Heart right ventricle (tissue), 16 donors: ENCODE results near the gene KIF26B. TPM values are rescaled to one million over a fixed set of nuclear protein-coding genes. Genes with fewer than 3 reads are reported as not detected.

ENCODE experiments used
- ATAC-seq, 8 donors: fragments of 200-7000 bp; cut with Tn5 transposase; one replicate each; pipeline ENCODE4 v1.9.1; 2020; ENCODE audit warnings: mild to moderate bottlenecking in 8 of 8, moderate library complexity in 8 of 8, moderate number of reproducible peaks in 1 of 8
- DNase-seq, 2 donors: peaks; one replicate each; pipeline ENCODE4 v3.0.0-alpha.2; 2020
- H3K27ac ChIP-seq, 10 donors: fragments of 200-600 bp; sonication (generic) in 2 of 10; one replicate each; pipeline versions ENCODE4 v1.5.0 to v1.8.0; 2020 to 2022; ENCODE audit warnings: mild to moderate bottlenecking in 3 of 10
- H3K27me3 ChIP-seq, 7 donors: fragments of 200-600 bp; one replicate each; pipeline ENCODE4 v1.8.0; 2021 to 2022; ENCODE audit warnings: mild to moderate bottlenecking in 2 of 7
- H3K36me3 ChIP-seq, 9 donors: fragments of 200-600 bp; sonication (generic) in 1 of 9; one replicate each; pipeline versions ENCODE4 v1.5.0 to v1.8.0; 2020 to 2022; ENCODE audit warnings: mild to moderate bottlenecking in 2 of 9
- H3K4me1 ChIP-seq, 9 donors: fragments of 200-600 bp; sonication (generic) in 1 of 9; one replicate each; pipeline versions ENCODE4 v1.5.0 to v1.8.0; 2020 to 2022; ENCODE audit warnings: mild to moderate bottlenecking in 4 of 9
- H3K4me3 ChIP-seq, 10 donors: fragments of 200-600 bp; sonication (generic) in 2 of 10; one replicate each; pipeline versions ENCODE4 v1.5.0 to v1.8.0; 2020 to 2022; ENCODE audit warnings: mild to moderate bottlenecking in 7 of 10, moderate library complexity in 2 of 10
- H3K9me3 ChIP-seq, 11 donors: fragments of 200-600 bp in 10 of 11; sonication (generic) in 2 of 11; one replicate each; pipeline versions ENCODE4 v1.5.0 to v1.8.0; 2013 to 2022; ENCODE audit warnings: mild to moderate bottlenecking in 2 of 11, control low read depth in 1 of 11, moderate library complexity in 1 of 11
- WGBS, 2 donors: extraction: QIAGEN DNeasy Blood & Tissue Kit; methylation state at CpG; one replicate each; pipeline ENCODE4 v1.1.7; 2013; ENCODE audit warnings: inconsistent platforms in 1 of 2; 5-methylcytosine and 5-hydroxymethylcytosine counted together
- intact Hi-C, 10 donors: fragments of 100-400 bp; cut with DNase I; formaldehyde crosslinking; loops; one replicate each; pipeline versions ENCODE4 v1.11.1 to v1.14.2; 2022
- polyA plus RNA-seq, 2 donors: library from polyadenylated mRNA; stranded (reverse); fragments of 200-250 nt; gene quantifications; one replicate each; pipeline ENCODE4 v1.2.3, GENCODE V29; 2013
- total RNA-seq, 10 donors: library from RNA; stranded (reverse); fragmentation: NEBNext Ultra II Directional in 3 of 10; extraction: Animal tissue kit (Norgen Biotek cat#: 25700) in 3 of 10; gene quantifications; one replicate each; pipeline versions ENCODE4 v1.2.1 to v1.2.4, GENCODE V29; 2021 to 2023
- TF ChIP-seq, protein P1 (sequence below), 9 donors: fragments of 200-600 bp; sonication (generic) in 2 of 9; IDR thresholded peaks; one replicate each; pipeline versions ENCODE4 v1.5.0 to v1.8.0; 2021 to 2022; ENCODE audit warnings: antibody characterized with exemption in 9 of 9, mild to moderate bottlenecking in 5 of 9, moderate library complexity in 1 of 9
- donor health status: Arrhythmogenic right ventricular cardiomyopathy.
- donor health status: ischemic (EF 13 %, LVEDD 7.1; RV severe dilation, severe dysfunction).
- donor health status: healthy with polysubstance abuse.
- donor health status: DM: no; HTN: yes; CAD: no.
- donor health status: DM: no; HTN: no; CAD: no.
- donor health status: ischemic (EF 25% LVEDD 6.9; RV normal size, moderate dysfunction).
- donor health status: ischemic (EF 25% LVEDD 5.7; RV mildly dilated, moderate dysfunction).
- donor health status: healthy.
- donor health status: DM: yes; HTN: yes; CAD: no.
- donor health status: Ischemic cardiomyopathy.
- donor health status: ischemic (EF 35%, LVEDD 5.7; RV mildly dilated, moderate dysfunction).
- donor health status: nonischemic (EF 11% LVEDD 7.7; RV severe dilation, severe dysfunction).
- donor health status: DM: yes; HTN: yes; CAD: no.
- donor health status: PGD.
- donor health status: ischemic (EF 29% LVEDD 5.4; RV normal size, mild dysfunction).
- donor health status: nonischemic (EF 23%, LVEDD 6.1; RV moderate dilation, normal function).

Gene KIF26B
- total and polyA plus RNA-seq, 12 donors, result 0.66 to 8.8 (median 2.8) TPM

DNA sequence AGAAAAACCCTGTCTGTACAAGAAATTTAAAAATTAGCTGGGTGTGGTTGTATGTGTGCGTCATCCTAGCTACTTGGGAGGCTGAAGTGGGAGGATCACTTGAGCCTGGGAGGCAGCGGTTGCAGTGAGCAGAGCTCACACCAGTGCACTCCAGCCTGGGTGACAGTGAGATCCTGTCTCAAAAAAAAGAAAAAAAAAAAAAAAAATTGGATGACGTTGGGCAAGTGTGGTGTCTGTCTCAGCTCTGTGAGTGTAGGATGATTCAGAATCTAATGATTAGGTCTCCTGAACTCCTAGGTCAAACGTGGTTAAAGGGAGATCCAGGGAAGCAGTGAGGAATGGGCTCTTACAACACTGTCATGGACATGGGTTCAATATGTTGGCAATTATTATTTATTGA is 435.9 kb downstream of the KIF26B start:
- TF ChIP-seq, protein P1, sequence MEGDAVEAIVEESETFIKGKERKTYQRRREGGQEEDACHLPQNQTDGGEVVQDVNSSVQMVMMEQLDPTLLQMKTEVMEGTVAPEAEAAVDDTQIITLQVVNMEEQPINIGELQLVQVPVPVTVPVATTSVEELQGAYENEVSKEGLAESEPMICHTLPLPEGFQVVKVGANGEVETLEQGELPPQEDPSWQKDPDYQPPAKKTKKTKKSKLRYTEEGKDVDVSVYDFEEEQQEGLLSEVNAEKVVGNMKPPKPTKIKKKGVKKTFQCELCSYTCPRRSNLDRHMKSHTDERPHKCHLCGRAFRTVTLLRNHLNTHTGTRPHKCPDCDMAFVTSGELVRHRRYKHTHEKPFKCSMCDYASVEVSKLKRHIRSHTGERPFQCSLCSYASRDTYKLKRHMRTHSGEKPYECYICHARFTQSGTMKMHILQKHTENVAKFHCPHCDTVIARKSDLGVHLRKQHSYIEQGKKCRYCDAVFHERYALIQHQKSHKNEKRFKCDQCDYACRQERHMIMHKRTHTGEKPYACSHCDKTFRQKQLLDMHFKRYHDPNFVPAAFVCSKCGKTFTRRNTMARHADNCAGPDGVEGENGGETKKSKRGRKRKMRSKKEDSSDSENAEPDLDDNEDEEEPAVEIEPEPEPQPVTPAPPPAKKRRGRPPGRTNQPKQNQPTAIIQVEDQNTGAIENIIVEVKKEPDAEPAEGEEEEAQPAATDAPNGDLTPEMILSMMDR (IDR thresholded peaks at IDR 0.05), result no peak
- no peaks in the 10 kb centered on the region for H3K4me1 ChIP-seq
- H3K4me3 ChIP-seq, result no peak overlapping the region
- intact Hi-C loops, result no loop called here
- H3K9me3 ChIP-seq, result peaks cover 0 to 18% (median 0%) of the 10 kb centered on the region in 11 donors
- H3K27ac ChIP-seq, result no peak overlapping the region
- ATAC-seq (no peak), DNase-seq (no peak)
- H3K36me3 ChIP-seq, result no peaks in the 10 kb centered on the region
- H3K27me3 ChIP-seq, result peaks cover 0 to 15% (median 0%) of the 10 kb centered on the region in 7 donors
- 83 to 87% methylated on average over 4 of the region's 4 CpGs for WGBS, 2 donors

- ATAC-seq, result no peak
- H3K27ac ChIP-seq, result no peak overlapping the region
- H3K9me3 ChIP-seq, result peaks cover 0 to 18% (median 0%) of the 10 kb centered on the region in 11 donors
- no peaks in the 10 kb centered on the region for H3K36me3 ChIP-seq
- H3K27me3 ChIP-seq, result peaks cover 0 to 15% (median 0%) of the 10 kb centered on the region in 7 donors
- intact Hi-C loops, result no loop called here
- TF ChIP-seq, protein P1 (IDR thresholded peaks at IDR 0.05), result no peak
- WGBS, 2 donors, result 90 to 93% methylated on average over 25 of the region's 25 CpGs
- no peak overlapping the region for H3K4me3 ChIP-seq
- no peak for DNase-seq
- no peaks in the 10 kb centered on the region for H3K4me1 ChIP-seq
Observed at GRCh38 chr1:245591346-245592188, 436.8 kb downstream of the KIF26B start.

- WGBS, 2 donors, result 89 to 93% methylated on average over 9 of the region's 9 CpGs
Observed at GRCh38 chr1:245592189-245592460, 437.3 kb downstream of the KIF26B start.

DNA sequence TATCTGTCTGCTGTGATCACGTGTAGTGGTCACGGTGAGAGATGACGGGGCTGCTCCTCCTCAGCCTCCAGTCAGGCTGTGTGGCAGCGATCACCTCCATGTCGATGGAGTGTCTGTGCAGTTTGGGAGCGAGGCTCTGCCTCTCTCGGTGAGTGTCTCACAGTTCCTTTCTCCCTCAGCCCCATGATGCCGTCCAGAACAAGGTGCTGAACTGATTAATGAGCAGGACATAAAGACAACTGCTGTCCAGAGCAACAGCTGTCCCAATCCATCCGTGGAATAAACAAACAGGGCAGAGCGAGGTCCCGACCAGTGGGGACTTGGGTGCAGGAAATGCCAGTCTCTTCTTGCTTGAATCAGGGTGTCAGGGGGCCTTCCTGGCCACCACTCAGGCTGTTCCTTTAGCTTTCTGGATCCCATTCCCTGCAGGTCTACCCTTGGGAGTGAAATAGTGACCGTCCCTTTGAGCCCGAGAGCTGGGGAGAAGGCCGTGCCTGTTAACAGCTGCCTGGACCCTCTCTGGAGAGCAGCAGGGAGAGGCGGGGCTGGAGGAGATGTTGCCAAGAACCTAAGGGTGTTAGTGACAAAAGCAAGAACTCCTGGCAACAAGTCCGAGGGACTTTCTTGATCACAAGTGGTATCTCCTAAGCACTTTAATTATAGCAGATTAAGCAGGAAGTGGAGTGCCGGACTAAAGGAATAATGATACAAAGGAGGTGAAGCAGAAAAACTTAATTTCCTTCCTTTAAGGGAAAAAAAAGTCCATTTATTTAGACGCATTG is 443.9 kb downstream of the KIF26B start:
- intact Hi-C loops, result no loop called here
- peaks cover 0 to 17% (median 15%) of the 10 kb centered on the region in 9 donors for H3K4me1 ChIP-seq
- ATAC-seq, result peak; percentile 82 to 97 (median 93)
- 28 to 38% methylated on average over 18 of the region's 18 CpGs for WGBS, 2 donors
- no peaks in the 10 kb centered on the region for H3K36me3 ChIP-seq
- DNase-seq, result peak; percentile 51 to 58
- TF ChIP-seq, protein P1 (IDR thresholded peaks at IDR 0.05), result no peak
- peaks cover 0 to 14% (median 0%) of the 10 kb centered on the region in 11 donors for H3K9me3 ChIP-seq
- peaks cover 0 to 23% (median 4%) of the 10 kb centered on the region in 7 donors for H3K27me3 ChIP-seq
- H3K27ac ChIP-seq, result peak overlapping the region in 6 of 10 donors; percentile 17 to 69 (median 46)
- H3K4me3 ChIP-seq, result peak overlapping the region in 3 of 10 donors; percentile 13 to 37 (median 21)

More at GRCh38 chr1:245592189-245592460, 437.3 kb downstream of the KIF26B start:
- DNase-seq, result no peak
- intact Hi-C loops, result no loop called here
- Histone ChIP-seq H3K4me3 (no peak overlapping the region), H3K9me3 (peaks cover 0 to 18% (median 0%) of the 10 kb centered on the region in 11 donors), H3K27me3 (peaks cover 0 to 11% (median 0%) of the 10 kb centered on the region in 7 donors), H3K27ac (no peak overlapping the region), H3K36me3 (no peaks in the 10 kb centered on the region), H3K4me1 (no peaks in the 10 kb centered on the region)
- TF ChIP-seq, protein P1 (IDR thresholded peaks at IDR 0.05), result no peak
- ATAC-seq, result no peak
